ENCODE data around the gene APOL1.
A peak's percentile ranks its signal among the peaks of the same experiment; 100 is the strongest.

GRCh38 chr22:36281781-36282327 lies 28.9 kb downstream of the APOL1 start:
- no peak for TF ChIP-seq CTCF (IDR thresholded peaks at IDR 0.05)
- peak in 1 of 2 donors; percentile 49 for TF ChIP-seq POLR2AphosphoS5 (IDR thresholded peaks at IDR 0.05)
